OCI-LY7 (cell line): ENCODE data around the gene RASAL2. TPM values are rescaled to one million over a fixed set of nuclear protein-coding genes. Genes with fewer than 3 reads are reported as not detected.

Source experiments
- BruUV-seq: library from RNA; stranded (reverse); fragments of 400-500 nt; replicated peaks from 2 replicates; lab custom pipeline; 2021; lab: Mats Ljungman, UMichigan
- CTCF ChIA-PET: fragments of 300-600 bp; sonication (Branson Sonifier 250); formaldehyde crosslinking; loops from one replicate; lab custom pipeline; 2022; ENCODE audit warnings: antibody characterized with exemption; ENCODE audit not compliant: unreplicated experiment; lab: Charles Lee
- POLR2A ChIA-PET: fragments of 300-600 bp; sonication (Branson Sonifier 250); formaldehyde crosslinking; loops from one replicate; lab custom pipeline; 2022; ENCODE audit warnings: antibody characterized with exemption; lab: Charles Lee
- DNase-seq: peaks from one replicate; pipeline ENCODE4 v3.0.0-alpha.2; 2015; ENCODE audit warnings: low spot score
- H2AFZ ChIP-seq: fragments of 200-600 bp; sonication (generic), shearing (Covaris generic); 2 replicates; pipeline ENCODE4 v1.6.1; 2014; ENCODE audit warnings: mild to moderate bottlenecking, antibody characterized with exemption, low read length, moderate library complexity
- H3K27ac ChIP-seq: fragments of 200-600 bp; sonication (generic); 2 replicates; pipeline ENCODE4 v1.5.1; 2014; ENCODE audit warnings: mixed run types, low read depth, mild to moderate bottlenecking, moderate library complexity, low read length, inconsistent platforms; ENCODE audit not compliant: poor library complexity, severe bottlenecking
- H3K36me3 ChIP-seq: fragments of 200-600 bp; sonication (generic); 2 replicates; pipeline ENCODE4 v1.6.1; 2014; ENCODE audit warnings: mild to moderate bottlenecking, antibody characterized with exemption, low read length, moderate library complexity, mixed read lengths; ENCODE audit not compliant: insufficient read depth
- H3K4me1 ChIP-seq: fragments of 200-600 bp; sonication (generic); 2 replicates; pipeline ENCODE4 v1.5.1; 2014; ENCODE audit warnings: mild to moderate bottlenecking, low read length; ENCODE audit not compliant: insufficient read depth, poor library complexity, severe bottlenecking
- H3K4me2 ChIP-seq: fragments of 200-600 bp; sonication (generic); 2 replicates; pipeline ENCODE4 v1.6.1; 2014; ENCODE audit warnings: mild to moderate bottlenecking, low read length
- H3K4me3 ChIP-seq: fragments of 200-600 bp; sonication (generic); 2 replicates; pipeline ENCODE4 v1.5.1; 2014; ENCODE audit warnings: mild to moderate bottlenecking, low read depth, low read length; ENCODE audit not compliant: poor library complexity, severe bottlenecking
- H3K79me2 ChIP-seq: fragments of 200-600 bp; sonication (generic); 2 replicates; pipeline ENCODE4 v1.6.1; 2016; ENCODE audit warnings: low read depth, mild to moderate bottlenecking, low read length, moderate library complexity, mixed read lengths; ENCODE audit not compliant: insufficient read depth
- H3K9me2 ChIP-seq: fragments of 200-600 bp; sonication (generic); 2 replicates; pipeline ENCODE4 v1.6.1; 2016; ENCODE audit warnings: mild to moderate bottlenecking, low read length, mixed read lengths; ENCODE audit not compliant: insufficient read depth
- H3K9me3 ChIP-seq: fragments of 200-600 bp; sonication (generic); 2 replicates; pipeline ENCODE4 v1.6.1; 2014; ENCODE audit warnings: mild to moderate bottlenecking, mixed run types, low read length, mixed read lengths
- H4K20me1 ChIP-seq: fragments of 200-600 bp; sonication (generic); 2 replicates; pipeline ENCODE4 v1.6.1; 2014; ENCODE audit warnings: mild to moderate bottlenecking, antibody characterized with exemption, low read length, moderate library complexity, mixed read lengths; ENCODE audit not compliant: insufficient read depth
- CTCF ChIP-seq: fragments of 200-600 bp; sonication (generic); conservative IDR thresholded peaks from 2 replicates; pipeline ENCODE4 v1.5.1; 2014; ENCODE audit warnings: mild to moderate bottlenecking, antibody characterized with exemption, low read length, moderate library complexity, mixed read lengths
- EZH2phosphoT487 ChIP-seq: fragments of 200-600 bp; sonication (generic); IDR thresholded peaks from 2 replicates; pipeline ENCODE4 v1.6.1; 2018; ENCODE audit warnings: low read depth, borderline replicate concordance, mild to moderate bottlenecking, mixed run types, antibody characterized with exemption, low read length, moderate library complexity, mixed read lengths
- intact Hi-C: fragments of 100-400 bp; cut with micrococcal nuclease; formaldehyde crosslinking; loops from one replicate; pipeline ENCODE4 v1.10.0; 2022; ENCODE audit not compliant: unreplicated experiment
- total RNA-seq, 2 experiments: library from RNA; depleted of rRNA in 1 of 2; stranded (reverse); fragments of >200 nt in 1 of 2; shearing (Covaris generic) in 1 of 2; gene quantifications; 2 replicates each; pipeline ENCODE4 v1.2.3, GENCODE V29; 2014 to 2022

RASAL2 gene
- total RNA-seq, 2 experiments from 2014 or later = 0.09 to 0.27 TPM

GRCh38 chr1:178457651-178458050, 363.7 kb downstream of the RASAL2 start:
- H3K9me2 ChIP-seq = no peaks in the 10 kb centered on the region
- H2AFZ ChIP-seq = no peak overlapping the region
- H3K9me3 ChIP-seq = no peaks in the 10 kb centered on the region
- H3K36me3 ChIP-seq = no peaks in the 10 kb centered on the region
- DNase-seq = no peak
- H4K20me1 ChIP-seq = no peaks in the 10 kb centered on the region
- TF ChIP-seq EZH2phosphoT487 (no peak), CTCF (no peak)
- H3K4me3 ChIP-seq = no peak overlapping the region
- ChIA-PET POLR2A (no interaction called here), CTCF (no interaction called here)
- no peaks in the 10 kb centered on the region for H3K79me2 ChIP-seq
- no peak overlapping the region for H3K4me2 ChIP-seq
- no TSS peak for BruUV-seq
- H3K27ac ChIP-seq = no peak overlapping the region
- H3K4me1 ChIP-seq = no peaks in the 10 kb centered on the region
- intact Hi-C loops = no loop called here

- H3K27ac ChIP-seq = no peak overlapping the region
- no peak for DNase-seq
- H3K4me2 ChIP-seq = no peak overlapping the region
- H3K4me3 ChIP-seq = no peak overlapping the region
- POLR2A ChIA-PET = no interaction called here
- H2AFZ ChIP-seq = no peak overlapping the region
- CTCF ChIA-PET = no interaction called here
- H3K4me1 ChIP-seq = no peaks in the 10 kb centered on the region
- H3K79me2 ChIP-seq = no peaks in the 10 kb centered on the region
- intact Hi-C loops = no loop called here
- no peak for TF ChIP-seq CTCF
- TF ChIP-seq EZH2phosphoT487 = no peak
- no TSS peak for BruUV-seq
- H3K36me3 ChIP-seq = no peaks in the 10 kb centered on the region
- no peaks in the 10 kb centered on the region for H4K20me1 ChIP-seq
- H3K9me2 ChIP-seq = no peaks in the 10 kb centered on the region
- no peaks in the 10 kb centered on the region for H3K9me3 ChIP-seq
Observed at GRCh38 chr1:178458203-178458602, 364.3 kb downstream of the RASAL2 start.

GRCh38 chr1:178461104-178461503, 367.2 kb downstream of the RASAL2 start:
- BruUV-seq = no TSS peak
- no peak overlapping the region for H3K4me2 ChIP-seq
- intact Hi-C loops = no loop called here
- H3K36me3 ChIP-seq = no peaks in the 10 kb centered on the region
- H3K4me3 ChIP-seq = no peak overlapping the region
- CTCF ChIA-PET = no interaction called here
- H3K9me2 ChIP-seq = no peaks in the 10 kb centered on the region
- H3K9me3 ChIP-seq = no peaks in the 10 kb centered on the region
- no peak for DNase-seq
- H3K4me1 ChIP-seq = no peaks in the 10 kb centered on the region
- TF ChIP-seq CTCF = no peak
- no peak for TF ChIP-seq EZH2phosphoT487
- POLR2A ChIA-PET = no interaction called here
- no peak overlapping the region for H2AFZ ChIP-seq
- no peaks in the 10 kb centered on the region for H3K79me2 ChIP-seq
- H3K27ac ChIP-seq = no peak overlapping the region
- no peaks in the 10 kb centered on the region for H4K20me1 ChIP-seq
